HCT116 (cell line): ENCODE results near the gene TGFBI.

Source experiments
- CBX3 ChIP-seq: IDR thresholded peaks from 2 replicates; pipeline ENCODE4 v1.6.1; 2012; ENCODE audit warnings: low read depth
- CEBPB ChIP-seq: IDR thresholded peaks from 2 replicates; pipeline ENCODE4 v1.6.1; 2012; ENCODE audit warnings: low read depth
- CTCF ChIP-seq, 3 experiments: fragments of 200-600 bp in 1 of 3; sonication (generic) in 1 of 3; IDR thresholded peaks in 2 of 3; conservative IDR thresholded peaks in 1 of 3; 2 replicates each; pipeline ENCODE4 v1.5.1; 2012 to 2017; ENCODE audit warnings: low read depth in 2 of 3, low read length in 2 of 3, antibody characterized with exemption in 1 of 3, borderline replicate concordance in 1 of 3, control low read depth in 1 of 3, mild to moderate bottlenecking in 1 of 3, mixed read lengths in 1 of 3, mixed run types in 1 of 3, moderate library complexity in 1 of 3; ENCODE audit not compliant: insufficient read depth in 1 of 3
- EZH2 ChIP-seq: fragments of 200-600 bp; sonication (generic); IDR thresholded peaks from 2 replicates; pipeline ENCODE4 v1.6.1; 2017; ENCODE audit warnings: antibody characterized with exemption, mixed run types
- POLR2A ChIP-seq: IDR thresholded peaks from 2 replicates; pipeline ENCODE4 v1.7.0; 2011; ENCODE audit warnings: borderline replicate concordance; ENCODE audit not compliant: insufficient read depth, insufficient read length; ENCODE audit errors: extremely low read depth
- POLR2AphosphoS5 ChIP-seq: IDR thresholded peaks from 2 replicates; pipeline ENCODE4 v1.6.1; 2011; ENCODE audit warnings: mild to moderate bottlenecking, low read depth, low read length, moderate library complexity
- REST ChIP-seq: IDR thresholded peaks from 2 replicates; pipeline ENCODE4 v1.6.1; 2012; ENCODE audit warnings: low read depth
- TCF7L2 ChIP-seq: IDR thresholded peaks from 2 replicates; pipeline ENCODE4 v1.7.0; 2011; ENCODE audit warnings: borderline replicate concordance, inconsistent platforms; ENCODE audit not compliant: insufficient read depth, insufficient read length; ENCODE audit errors: extremely low read depth

GRCh38 chr5:136075466-136075891 lies 46.7 kb downstream of the TGFBI start:
- TF ChIP-seq CTCF (IDR thresholded peaks at IDR 0.05 in 2 of 3, conservative IDR thresholded peaks at IDR 0.05 in 1 of 3; ENCODE audit: borderline replicate concordance in 1 of 3, insufficient read depth in 1 of 3, low read depth in 2 of 3, low read length in 2 of 3) (no peak), POLR2A (no peak), EZH2 (no peak), CBX3 (no peak), POLR2AphosphoS5 (no peak), TCF7L2 (no peak), CEBPB (no peak), REST (no peak)
